Neuron (in vitro differentiated cells): ENCODE results near the gene FCHO1.
"Not testable (repeated sequence)": the region's sequence is repeated elsewhere in the genome, so short reads cannot be mapped to it uniquely, and the experiment has no call there.

Source experiments
- H2AFZ ChIP-seq: one replicate; pipeline ENCODE4 v1.6.1; 2013; ENCODE audit warnings: low read depth, mild to moderate bottlenecking, inconsistent platforms, low read length, moderate library complexity
- H3K27me3 ChIP-seq: one replicate; pipeline ENCODE4 v1.6.1; 2013; ENCODE audit warnings: low read length; ENCODE audit not compliant: insufficient read depth
- H3K36me3 ChIP-seq: one replicate; pipeline ENCODE4 v1.6.1; 2013; ENCODE audit warnings: low read length; ENCODE audit not compliant: insufficient read depth
- H3K4me1 ChIP-seq: one replicate; pipeline ENCODE4 v1.6.1; 2013; ENCODE audit warnings: low read length; ENCODE audit not compliant: insufficient read depth
- H3K4me3 ChIP-seq: 2 replicates; pipeline ENCODE4 v1.5.1; 2013; ENCODE audit warnings: mild to moderate bottlenecking, low read length, moderate library complexity
- H3K9me3 ChIP-seq: one replicate; pipeline ENCODE4 v1.6.1; 2013; ENCODE audit warnings: low read length

Gene FCHO1

DNA sequence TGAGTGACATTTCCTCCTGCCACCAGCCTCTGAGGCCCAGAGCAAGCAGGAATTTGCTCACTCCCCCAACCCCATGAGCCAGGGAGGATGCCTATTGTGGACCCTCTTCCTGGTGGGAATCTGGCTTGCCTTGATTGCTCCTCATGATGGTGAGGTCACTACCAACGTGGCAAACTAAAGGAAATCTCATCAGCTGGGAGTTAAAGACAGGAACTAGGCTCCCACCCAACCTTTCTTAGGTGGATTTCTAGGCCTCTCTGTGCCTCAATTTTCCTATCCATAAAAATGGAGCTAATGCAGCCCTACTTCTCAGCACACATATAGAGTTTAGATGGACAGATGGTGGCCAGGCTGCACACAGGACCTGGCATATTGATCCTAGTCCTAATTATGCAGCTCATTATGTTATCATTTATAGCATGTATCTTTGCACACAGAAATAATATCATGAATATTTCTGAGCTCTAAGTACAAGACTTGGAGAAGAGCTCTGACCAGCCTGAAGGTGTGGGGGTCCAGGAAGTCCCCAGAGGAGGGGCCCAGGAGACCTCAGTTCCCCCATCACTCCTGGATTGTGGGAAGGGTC lies 45.7 kb downstream of the FCHO1 start:
- H2AFZ ChIP-seq: no peak overlapping the region
- H3K4me1 ChIP-seq: no peaks in the 10 kb centered on the region
- no peaks in the 10 kb centered on the region for H3K9me3 ChIP-seq
- H3K4me3 ChIP-seq: no peak overlapping the region
- no peaks in the 10 kb centered on the region for H3K36me3 ChIP-seq
- peaks cover 48% of the 10 kb centered on the region for H3K27me3 ChIP-seq

DNA sequence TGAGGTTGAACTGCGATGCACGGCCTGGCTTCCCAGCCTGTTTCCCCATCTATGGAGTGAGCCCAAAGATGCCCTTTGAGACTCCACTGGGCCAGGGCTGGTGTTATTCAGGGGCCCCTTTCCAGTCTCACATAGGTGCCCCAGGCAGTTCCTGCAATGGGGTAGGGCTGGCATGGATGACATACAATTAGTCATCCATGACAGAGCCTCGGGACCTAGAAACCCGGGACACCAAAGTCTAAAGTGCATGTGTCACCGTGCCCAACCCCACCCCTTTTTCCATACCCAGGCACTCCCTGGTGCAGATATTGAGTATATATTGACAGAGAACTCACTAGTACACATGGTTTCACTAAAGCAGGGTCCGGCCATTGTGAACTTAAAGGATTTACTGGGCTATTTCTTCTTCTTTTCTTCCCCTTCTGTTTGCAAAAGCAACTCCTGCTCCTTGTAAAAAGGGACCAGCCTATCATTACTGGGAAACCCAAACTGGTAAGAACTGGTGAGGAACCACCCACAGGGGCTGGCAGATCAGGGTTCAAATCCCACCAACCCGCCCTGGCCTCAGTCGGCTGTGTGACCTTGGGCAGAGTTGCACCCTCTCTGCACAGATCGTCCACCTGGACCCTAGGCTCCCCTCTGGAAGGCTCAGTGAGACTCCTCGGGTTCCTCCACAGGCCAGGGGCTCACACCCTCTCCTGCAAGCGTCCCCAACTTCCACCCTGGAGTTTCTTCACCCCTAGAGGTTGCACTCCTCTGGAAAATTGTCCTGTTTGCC lies 46.3 kb downstream of the FCHO1 start:
- Histone ChIP-seq H3K4me1 (no peaks in the 10 kb centered on the region), H3K4me3 (no peak overlapping the region), H3K27me3 (peaks cover 51% of the 10 kb centered on the region), H3K9me3 (no peaks in the 10 kb centered on the region), H2AFZ (no peak overlapping the region), H3K36me3 (no peaks in the 10 kb centered on the region)

DNA sequence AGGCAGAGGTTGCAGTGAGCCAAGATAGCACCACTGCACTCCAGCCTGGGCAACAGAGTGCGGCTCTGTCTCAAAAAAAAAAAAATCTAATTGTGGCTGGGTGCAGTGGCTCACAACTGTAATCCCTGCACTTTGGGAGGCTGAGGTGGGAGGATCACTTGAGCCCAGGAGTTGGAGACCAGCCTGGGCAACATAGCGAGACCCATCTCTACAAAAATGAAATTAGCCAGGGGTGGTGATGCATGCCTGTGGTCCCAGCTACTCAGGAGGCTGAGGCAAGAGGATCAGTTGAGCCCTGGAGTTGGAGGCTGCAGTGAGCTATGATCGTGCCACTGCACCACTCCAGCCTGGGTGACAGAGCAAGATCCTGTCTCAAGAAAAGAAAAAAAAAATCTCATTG lies 47.3 kb downstream of the FCHO1 start:
- not testable (repeated sequence) for H2AFZ ChIP-seq, H3K9me3 ChIP-seq, H3K4me1 ChIP-seq, H3K4me3 ChIP-seq, H3K36me3 ChIP-seq
- peaks cover 47% of the 10 kb centered on the region for H3K27me3 ChIP-seq

DNA sequence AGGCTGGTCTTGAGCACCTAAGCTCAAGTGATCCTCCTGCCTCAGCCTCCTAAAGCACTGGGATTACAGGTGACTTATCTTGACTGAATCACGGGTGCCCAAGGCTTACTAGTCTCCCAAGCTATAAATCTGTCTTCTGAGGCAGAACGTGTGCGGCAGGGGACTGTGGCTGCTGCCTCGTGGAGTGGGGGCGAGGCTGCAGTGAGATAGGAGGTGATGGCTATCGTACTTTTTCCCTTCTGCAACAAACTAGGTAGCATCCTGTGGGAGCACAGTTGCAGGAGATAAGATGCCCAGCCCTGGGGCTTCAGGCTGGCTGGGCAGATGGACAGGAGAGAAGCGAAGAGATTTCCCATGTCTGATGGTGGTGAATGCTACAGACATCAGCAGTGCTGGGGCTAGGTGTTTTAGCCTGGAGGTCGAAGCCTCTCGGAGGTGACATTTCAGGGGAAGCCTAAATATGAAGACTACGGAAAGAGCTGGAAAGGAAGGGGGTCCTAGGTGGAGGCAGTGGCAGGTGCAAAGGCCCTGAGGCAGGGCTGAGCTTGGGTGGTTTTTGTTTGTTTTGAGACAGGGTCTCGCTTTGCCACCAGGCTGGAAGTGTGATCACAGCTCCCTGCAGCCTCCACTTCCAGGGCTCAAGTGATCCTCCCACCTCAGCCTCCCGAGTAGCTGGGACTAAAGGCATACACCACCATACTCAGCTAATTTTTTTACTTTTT lies 51.0 kb downstream of the FCHO1 start:
- Histone ChIP-seq H3K36me3 (no peaks in the 10 kb centered on the region), H2AFZ (no peak overlapping the region), H3K27me3 (peaks cover 11% of the 10 kb centered on the region), H3K9me3 (no peaks in the 10 kb centered on the region), H3K4me3 (no peak overlapping the region), H3K4me1 (no peaks in the 10 kb centered on the region)

DNA sequence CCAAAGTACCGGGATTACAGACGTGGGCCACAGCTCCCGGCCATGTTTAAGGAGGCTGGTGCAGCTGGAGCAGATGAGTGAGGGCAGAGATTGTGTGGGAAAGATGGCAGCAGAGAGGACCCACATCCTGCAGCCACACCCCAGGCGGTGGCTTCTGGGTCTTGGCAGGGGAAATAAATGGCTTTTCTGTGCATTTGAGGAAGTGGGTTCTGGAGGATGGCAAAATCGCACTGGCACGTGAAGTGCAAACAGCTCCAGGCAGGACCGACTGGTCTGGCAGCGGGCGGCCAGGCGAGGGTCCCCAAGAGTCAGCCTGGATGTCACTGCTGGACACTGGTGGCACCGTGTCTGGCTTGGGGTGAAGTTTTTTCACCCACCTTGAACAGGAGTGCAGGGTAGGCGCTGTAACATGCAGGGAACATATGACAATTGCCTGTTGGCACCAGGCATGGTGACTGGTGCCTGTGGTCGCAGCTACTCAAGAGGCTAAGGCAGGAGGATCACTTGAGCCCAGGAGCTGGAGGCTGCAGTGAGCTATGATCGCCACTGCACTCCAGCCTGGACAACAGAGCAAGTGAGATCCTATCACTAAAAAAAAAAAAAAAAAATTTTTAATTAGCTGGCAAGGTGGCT lies 52.1 kb downstream of the FCHO1 start:
- Histone ChIP-seq H3K4me1 (no peaks in the 10 kb centered on the region), H3K36me3 (no peaks in the 10 kb centered on the region), H3K9me3 (no peaks in the 10 kb centered on the region), H3K27me3 (peaks cover 7% of the 10 kb centered on the region), H2AFZ (no peak overlapping the region), H3K4me3 (no peak overlapping the region)

DNA sequence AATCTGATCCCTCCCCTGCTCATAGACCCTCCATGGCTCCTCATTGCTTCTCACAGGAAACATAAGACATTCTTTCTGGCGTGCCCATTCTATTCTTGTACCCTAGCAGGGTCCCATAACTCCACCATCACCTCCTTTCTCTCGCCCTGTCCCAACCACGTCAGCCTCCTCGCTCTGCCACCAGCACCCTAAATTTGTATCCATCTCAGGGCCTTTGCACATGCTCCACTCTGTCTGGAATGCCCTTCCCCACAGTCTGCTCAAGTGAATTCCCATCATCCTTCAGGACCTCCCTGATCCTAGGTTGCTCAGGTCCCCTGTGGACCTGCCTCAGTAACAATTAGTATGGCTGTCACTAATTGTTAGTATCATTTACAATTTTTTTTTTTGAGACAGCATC lies 54.1 kb downstream of the FCHO1 start:
- Histone ChIP-seq H2AFZ (no peak overlapping the region), H3K36me3 (no peaks in the 10 kb centered on the region), H3K27me3 (peaks cover 5% of the 10 kb centered on the region), H3K9me3 (no peaks in the 10 kb centered on the region), H3K4me1 (no peaks in the 10 kb centered on the region), H3K4me3 (no peak overlapping the region)

DNA sequence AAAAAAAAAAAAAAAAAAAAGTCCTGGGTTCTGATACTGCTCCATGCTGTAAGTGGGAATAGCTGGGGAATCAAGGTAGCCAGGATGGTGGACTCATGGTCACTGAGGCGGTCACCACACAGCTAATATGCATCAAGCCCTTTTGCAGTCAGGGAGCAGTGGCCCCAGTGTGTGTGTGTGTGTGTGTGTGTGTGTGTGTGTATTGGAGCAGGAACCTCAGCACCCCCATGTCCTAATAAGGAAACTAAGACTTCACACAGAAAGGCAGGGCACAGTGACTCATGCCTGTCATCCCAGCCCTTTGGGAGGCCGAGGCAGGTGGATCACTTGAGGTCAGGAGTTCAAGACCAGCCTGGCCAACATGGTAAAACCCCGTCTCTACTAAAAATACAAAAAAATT lies 55.7 kb downstream of the FCHO1 start:
- Histone ChIP-seq H2AFZ (no peak overlapping the region), H3K4me1 (no peaks in the 10 kb centered on the region), H3K9me3 (no peaks in the 10 kb centered on the region), H3K4me3 (no peak overlapping the region), H3K27me3 (peaks cover 4% of the 10 kb centered on the region), H3K36me3 (no peaks in the 10 kb centered on the region)

DNA sequence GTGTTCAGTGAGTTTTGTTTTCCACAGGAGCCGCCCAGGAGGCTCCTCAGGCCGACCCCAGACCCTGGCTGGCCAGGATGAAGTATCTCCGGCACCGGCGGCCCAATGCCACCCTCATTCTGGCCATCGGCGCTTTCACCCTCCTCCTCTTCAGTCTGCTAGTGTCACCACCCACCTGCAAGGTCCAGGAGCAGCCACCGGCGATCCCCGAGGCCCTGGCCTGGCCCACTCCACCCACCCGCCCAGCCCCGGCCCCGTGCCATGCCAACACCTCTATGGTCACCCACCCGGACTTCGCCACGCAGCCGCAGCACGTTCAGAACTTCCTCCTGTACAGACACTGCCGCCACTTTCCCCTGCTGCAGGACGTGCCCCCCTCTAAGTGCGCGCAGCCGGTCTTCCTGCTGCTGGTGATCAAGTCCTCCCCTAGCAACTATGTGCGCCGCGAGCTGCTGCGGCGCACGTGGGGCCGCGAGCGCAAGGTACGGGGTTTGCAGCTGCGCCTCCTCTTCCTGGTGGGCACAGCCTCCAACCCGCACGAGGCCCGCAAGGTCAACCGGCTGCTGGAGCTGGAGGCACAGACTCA lies 56.5 kb downstream of the FCHO1 start:
- H2AFZ ChIP-seq: no peak overlapping the region
- H3K27me3 ChIP-seq: peaks cover 2% of the 10 kb centered on the region
- H3K9me3 ChIP-seq: no peaks in the 10 kb centered on the region
- H3K4me1 ChIP-seq: no peaks in the 10 kb centered on the region
- H3K4me3 ChIP-seq: no peak overlapping the region
- H3K36me3 ChIP-seq: no peaks in the 10 kb centered on the region

DNA sequence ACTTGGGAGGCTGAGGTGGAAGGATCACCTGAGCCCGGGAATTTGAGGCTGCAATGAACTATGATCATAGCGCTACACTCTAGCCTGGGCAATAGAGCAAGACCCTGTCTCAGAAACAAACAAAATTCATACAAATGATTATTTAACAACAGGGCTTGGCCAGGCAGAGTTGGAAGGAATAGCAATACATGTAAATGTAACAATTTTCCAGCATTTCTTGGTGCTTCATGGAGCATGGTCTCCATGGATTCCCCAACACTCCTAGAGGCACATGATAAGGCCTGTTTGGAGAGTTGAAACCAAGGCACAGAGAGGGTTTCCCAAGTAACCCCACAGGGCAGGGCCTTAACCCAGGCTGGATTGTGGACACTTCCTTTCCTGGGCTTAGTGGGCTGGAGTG lies 59.8 kb downstream of the FCHO1 start:
- peaks cover 2% of the 10 kb centered on the region for H3K27me3 ChIP-seq
- no peak overlapping the region for H2AFZ ChIP-seq
- H3K4me1 ChIP-seq: no peaks in the 10 kb centered on the region
- H3K9me3 ChIP-seq: no peaks in the 10 kb centered on the region
- H3K36me3 ChIP-seq: no peaks in the 10 kb centered on the region
- H3K4me3 ChIP-seq: no peak overlapping the region

DNA sequence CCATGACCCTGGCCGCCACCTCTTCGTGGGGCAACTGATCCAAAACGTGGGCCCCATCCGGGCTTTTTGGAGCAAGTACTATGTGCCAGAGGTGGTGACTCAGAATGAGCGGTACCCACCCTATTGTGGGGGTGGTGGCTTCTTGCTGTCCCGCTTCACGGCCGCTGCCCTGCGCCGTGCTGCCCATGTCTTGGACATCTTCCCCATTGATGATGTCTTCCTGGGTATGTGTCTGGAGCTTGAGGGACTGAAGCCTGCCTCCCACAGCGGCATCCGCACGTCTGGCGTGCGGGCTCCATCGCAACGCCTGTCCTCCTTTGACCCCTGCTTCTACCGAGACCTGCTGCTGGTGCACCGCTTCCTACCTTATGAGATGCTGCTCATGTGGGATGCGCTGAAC lies 60.4 kb downstream of the FCHO1 start:
- Histone ChIP-seq H3K4me1 (no peaks in the 10 kb centered on the region), H3K9me3 (no peaks in the 10 kb centered on the region), H2AFZ (no peak overlapping the region), H3K27me3 (peaks cover 2% of the 10 kb centered on the region), H3K4me3 (no peak overlapping the region), H3K36me3 (no peaks in the 10 kb centered on the region)

DNA sequence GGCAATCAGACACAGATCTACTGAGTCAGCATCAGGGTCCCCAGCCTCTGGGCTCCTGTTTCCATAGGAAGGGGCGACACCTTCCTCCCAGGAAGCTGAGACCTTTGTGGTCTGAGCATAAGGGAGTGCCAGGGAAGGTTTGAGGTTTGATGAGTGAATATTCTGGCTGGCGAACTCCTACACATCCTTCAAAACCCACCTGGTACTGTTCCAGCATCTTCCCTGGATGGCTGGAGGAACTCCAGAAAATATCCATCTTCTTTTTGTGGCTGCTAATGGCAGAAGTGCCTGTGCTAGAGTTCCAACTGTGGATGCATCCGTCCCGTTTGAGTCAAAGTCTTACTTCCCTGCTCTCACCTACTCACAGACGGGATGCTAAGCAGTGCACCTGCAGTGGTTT lies 60.8 kb downstream of the FCHO1 start:
- Histone ChIP-seq H3K4me3 (no peak overlapping the region), H3K36me3 (no peaks in the 10 kb centered on the region), H2AFZ (no peak overlapping the region), H3K9me3 (no peaks in the 10 kb centered on the region), H3K27me3 (peaks cover 2% of the 10 kb centered on the region), H3K4me1 (no peaks in the 10 kb centered on the region)

DNA sequence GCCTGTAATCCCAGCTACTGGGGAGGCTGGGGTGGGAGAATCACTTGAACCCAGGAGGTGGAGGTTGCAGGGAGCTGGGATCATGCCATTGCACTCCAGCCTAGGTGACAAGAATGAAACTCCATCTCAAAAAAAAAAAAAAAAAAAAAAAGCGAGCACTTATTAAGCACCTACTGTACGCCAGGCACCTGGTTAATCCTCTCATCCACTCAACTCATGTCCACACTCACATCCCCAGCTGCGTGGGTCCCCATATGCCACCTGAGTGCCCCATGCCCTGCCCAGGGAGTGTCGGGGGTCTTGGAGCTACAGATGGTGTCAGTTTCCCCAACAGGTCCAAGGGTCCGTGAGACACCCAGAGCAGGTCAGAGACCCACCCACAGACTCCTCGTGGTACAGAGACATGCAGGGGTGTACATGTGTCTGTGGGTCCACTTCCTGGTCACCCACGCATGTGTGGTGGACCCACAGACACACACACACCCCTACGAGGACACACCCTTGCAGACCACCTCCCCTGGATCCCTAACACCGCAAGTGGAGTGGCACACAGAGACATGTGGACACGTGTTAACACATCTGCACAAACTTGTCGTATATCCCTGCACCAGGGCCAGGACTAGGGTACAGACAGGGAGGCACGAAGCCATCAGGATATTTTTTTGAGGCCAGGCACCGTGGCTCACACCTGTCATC lies 66.5 kb downstream of the FCHO1 start:
- no peaks in the 10 kb centered on the region for H3K27me3 ChIP-seq
- no peak overlapping the region for H3K4me3 ChIP-seq
- no peaks in the 10 kb centered on the region for H3K4me1 ChIP-seq
- no peaks in the 10 kb centered on the region for H3K36me3 ChIP-seq
- no peak overlapping the region for H2AFZ ChIP-seq
- H3K9me3 ChIP-seq: no peaks in the 10 kb centered on the region
